Activated CD8-positive, alpha-beta T cell treated with anti-CD3 and anti-CD28 coated beads for 36 hours (primary cell): Measurements from ENCODE around the gene APBB2. TPM values are rescaled to one million over a fixed set of nuclear protein-coding genes. Genes with fewer than 3 reads are reported as not detected.

ENCODE experiments used
- ATAC-seq: fragments of 200-7000 bp; cut with Tn5 transposase; one replicate; pipeline ENCODE4 v1.10.0; 2021; ENCODE audit warnings: mild to moderate bottlenecking, moderate library complexity
- CTCF ChIA-PET: fragments of 350-600 bp; sonication (Branson Sonifier 250); formaldehyde crosslinking; loops from one replicate; lab custom pipeline; 2021; ENCODE audit warnings: antibody characterized with exemption; lab: Charles Lee
- POLR2A ChIA-PET: fragments of 350-600 bp; sonication (Branson Sonifier 250); formaldehyde crosslinking; loops from one replicate; lab custom pipeline; 2021; ENCODE audit warnings: antibody characterized with exemption; lab: Charles Lee
- DNase-seq: peaks from one replicate; pipeline ENCODE4 v3.0.0-alpha.2; 2020
- H3K27ac Mint-ChIP-seq: one replicate; pipeline ENCODE4 v1.8.0; 2021; ENCODE audit warnings: mild to moderate bottlenecking, mixed read lengths
- H3K27me3 Mint-ChIP-seq: one replicate; pipeline ENCODE4 v1.8.0; 2021; ENCODE audit warnings: mixed read lengths
- H3K36me3 Mint-ChIP-seq: one replicate; pipeline ENCODE4 v1.8.0; 2021; ENCODE audit warnings: low read depth, mixed read lengths
- H3K4me1 Mint-ChIP-seq: one replicate; pipeline ENCODE4 v1.8.0; 2021; ENCODE audit warnings: low read depth, mixed read lengths
- H3K4me3 Mint-ChIP-seq: one replicate; pipeline ENCODE4 v1.8.0; 2021; ENCODE audit warnings: mild to moderate bottlenecking, moderate library complexity, mixed read lengths
- H3K9me3 Mint-ChIP-seq: one replicate; pipeline ENCODE4 v1.8.0; 2021; ENCODE audit warnings: mixed read lengths
- CTCF ChIP-seq: fragments of 200-600 bp; IDR thresholded peaks from one replicate; pipeline ENCODE4 v1.8.0; 2022; ENCODE audit warnings: antibody characterized with exemption, mild to moderate bottlenecking
- intact Hi-C: fragments of 100-400 bp; cut with micrococcal nuclease; formaldehyde crosslinking; loops from one replicate; pipeline ENCODE4 v1.10.0; 2022
- total RNA-seq, 2 experiments: library from RNA; stranded (reverse); gene quantifications; one replicate each; pipeline ENCODE4 v1.2.3, GENCODE V29; 2021

Gene APBB2
- total RNA-seq, 2 experiments from 2014 or later, result 0.89 to 2.3 TPM

GRCh38 chr4:40789771-40790170, 424.6 kb downstream of the APBB2 start:
- TF ChIP-seq CTCF, result no peak
- ChIA-PET CTCF (no interaction called here), POLR2A (no interaction called here)
- ATAC-seq, result no peak
- H3K4me1 Mint-ChIP-seq, result no peaks in the 10 kb centered on the region
- intact Hi-C loops, result no loop called here
- peaks cover 3% of the 10 kb centered on the region for H3K27me3 Mint-ChIP-seq
- no peaks in the 10 kb centered on the region for H3K36me3 Mint-ChIP-seq
- no peak for DNase-seq
- no peak overlapping the region for H3K4me3 Mint-ChIP-seq
- H3K9me3 Mint-ChIP-seq, result no peaks in the 10 kb centered on the region
- no peak overlapping the region for H3K27ac Mint-ChIP-seq

- ChIA-PET CTCF (no interaction called here), POLR2A (no interaction called here)
- Mint-ChIP-seq H3K27me3 (peaks cover 5% of the 10 kb centered on the region), H3K27ac (no peak overlapping the region), H3K4me3 (no peak overlapping the region), H3K4me1 (no peaks in the 10 kb centered on the region), H3K9me3 (no peaks in the 10 kb centered on the region), H3K36me3 (no peaks in the 10 kb centered on the region)
- no peak for ATAC-seq
- no peak for DNase-seq
- intact Hi-C loops, result no loop called here
- no peak for TF ChIP-seq CTCF
These were observed 425.3 kb downstream of the APBB2 start for GRCh38 chr4:40789031-40789430.

- POLR2A ChIA-PET, result no interaction called here
- H3K4me3 Mint-ChIP-seq, result no peak overlapping the region
- CTCF ChIA-PET, result no interaction called here
- no peak for TF ChIP-seq CTCF
- intact Hi-C loops, result no loop called here
- peaks cover 5% of the 10 kb centered on the region for H3K27me3 Mint-ChIP-seq
- H3K4me1 Mint-ChIP-seq, result no peaks in the 10 kb centered on the region
- H3K36me3 Mint-ChIP-seq, result no peaks in the 10 kb centered on the region
- ATAC-seq (no peak), DNase-seq (no peak)
- no peaks in the 10 kb centered on the region for H3K9me3 Mint-ChIP-seq
- no peak overlapping the region for H3K27ac Mint-ChIP-seq
These were observed 426.0 kb downstream of the APBB2 start for GRCh38 chr4:40788331-40788730.

- no peaks in the 10 kb centered on the region for H3K4me1 Mint-ChIP-seq
- CTCF ChIA-PET, result no interaction called here
- intact Hi-C loops, result no loop called here
- H3K4me3 Mint-ChIP-seq, result no peak overlapping the region
- ATAC-seq, result no peak
- no peak overlapping the region for H3K27ac Mint-ChIP-seq
- H3K27me3 Mint-ChIP-seq, result peaks cover 7% of the 10 kb centered on the region
- no peaks in the 10 kb centered on the region for H3K9me3 Mint-ChIP-seq
- POLR2A ChIA-PET, result no interaction called here
- no peak for DNase-seq
- no peaks in the 10 kb centered on the region for H3K36me3 Mint-ChIP-seq
- no peak for TF ChIP-seq CTCF
These were observed 428.6 kb downstream of the APBB2 start for GRCh38 chr4:40785727-40786126.

GRCh38 chr4:40782876-40783275, 431.5 kb downstream of the APBB2 start:
- TF ChIP-seq CTCF, result no peak
- ChIA-PET POLR2A (no interaction called here), CTCF (interaction anchor here (1.3 kb wide), 1 partner anchor 13 kb away, joined by 5 read pairs; no protein-coding TSS in a partner anchor)

More at GRCh38 chr4:40782876-40783275, 431.5 kb downstream of the APBB2 start:
- intact Hi-C loops, result no loop called here
- Mint-ChIP-seq H3K27me3 (peaks cover 6% of the 10 kb centered on the region), H3K27ac (no peak overlapping the region), H3K9me3 (no peaks in the 10 kb centered on the region), H3K36me3 (no peaks in the 10 kb centered on the region), H3K4me3 (no peak overlapping the region), H3K4me1 (no peaks in the 10 kb centered on the region)
- ATAC-seq (no peak), DNase-seq (no peak)
